Measurements from ENCODE around the gene PPP6R2.
"Not testable (repeated sequence)": the region's sequence is repeated elsewhere in the genome, so short reads cannot be mapped to it uniquely, and the experiment has no call there.

The PPP6R2 gene

DNA sequence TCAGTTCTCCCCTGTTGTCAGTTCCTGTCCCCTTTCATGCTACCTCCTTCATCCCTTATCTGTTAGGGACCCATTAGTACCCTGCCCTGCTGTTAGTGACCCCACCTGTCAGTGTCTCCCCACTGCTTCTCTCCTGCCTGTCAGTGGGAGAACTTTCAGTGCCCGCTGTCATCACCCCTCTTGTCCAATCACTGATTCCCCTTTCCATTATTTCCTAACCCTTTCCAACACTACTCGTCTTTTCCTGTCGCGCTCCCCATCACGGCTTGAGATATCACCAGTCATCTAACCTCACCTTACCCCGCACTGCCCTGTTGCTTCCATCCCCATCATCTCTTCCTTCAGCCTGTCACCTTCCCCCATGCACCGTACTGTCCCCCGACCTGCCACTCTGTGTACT lies 4.0 kb downstream of the PPP6R2 start:
- DNase-seq, result no peak

DNA sequence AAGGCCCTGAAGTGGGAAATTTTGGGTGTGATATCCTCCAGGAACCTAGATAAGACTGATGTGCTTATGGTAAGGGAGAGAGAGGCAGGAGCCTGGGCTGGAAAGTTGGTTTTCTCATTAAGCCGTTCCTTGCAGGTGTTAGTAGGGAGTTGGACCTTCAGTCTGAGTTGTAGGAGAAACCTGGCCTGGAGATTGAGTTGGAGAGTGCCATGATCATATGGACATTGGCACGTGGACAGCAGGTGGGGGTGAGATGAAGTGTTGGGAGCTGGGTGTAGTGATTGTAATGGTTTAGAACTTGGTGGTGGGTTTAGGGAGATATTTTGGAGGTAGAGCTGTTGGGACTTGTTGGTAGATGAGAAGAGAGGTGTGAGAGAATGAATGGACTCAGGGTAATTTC lies 4.9 kb downstream of the PPP6R2 start:
- DNase-seq, result no peak

DNA sequence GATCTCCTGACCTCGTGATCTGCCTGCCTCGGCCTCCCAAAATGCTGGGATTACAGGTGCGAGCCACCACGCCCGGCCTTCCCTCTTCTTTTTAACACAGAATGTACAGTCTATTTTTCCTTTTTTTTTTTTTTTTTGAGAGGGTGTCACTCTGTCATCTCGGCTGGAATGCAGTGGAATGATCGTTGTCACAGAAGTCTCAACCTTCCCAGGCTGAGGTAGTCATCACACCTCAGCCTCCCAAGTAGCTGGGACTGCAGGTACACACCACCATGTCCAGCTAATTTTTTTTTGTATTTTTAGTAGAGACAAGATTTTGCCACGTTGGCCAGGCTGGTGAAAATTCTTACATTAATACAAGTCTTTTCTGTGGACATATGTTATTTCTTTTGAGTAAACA lies 13.1 kb downstream of the PPP6R2 start:
- DNase-seq, result no peak

DNA sequence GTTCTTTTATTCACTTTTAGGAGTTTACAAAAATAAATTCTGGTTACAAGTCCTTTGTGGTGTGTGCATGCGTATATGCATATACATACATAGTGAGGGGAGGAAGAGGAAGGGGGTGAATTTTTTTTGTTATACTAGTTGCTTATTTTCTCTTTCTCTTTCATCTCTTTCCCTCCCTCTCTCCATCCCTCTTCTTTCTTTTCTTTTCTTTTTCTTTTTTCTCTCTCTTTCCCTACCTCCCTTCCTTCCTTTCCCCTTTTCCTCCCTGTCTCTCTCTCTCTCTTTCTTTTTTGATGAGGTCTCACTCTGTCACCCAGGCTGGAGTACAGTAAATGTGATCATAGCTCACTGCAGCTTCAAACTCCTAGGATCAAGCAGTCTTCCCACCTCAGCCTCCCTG lies 14.1 kb downstream of the PPP6R2 start:
- no peak for DNase-seq

DNA sequence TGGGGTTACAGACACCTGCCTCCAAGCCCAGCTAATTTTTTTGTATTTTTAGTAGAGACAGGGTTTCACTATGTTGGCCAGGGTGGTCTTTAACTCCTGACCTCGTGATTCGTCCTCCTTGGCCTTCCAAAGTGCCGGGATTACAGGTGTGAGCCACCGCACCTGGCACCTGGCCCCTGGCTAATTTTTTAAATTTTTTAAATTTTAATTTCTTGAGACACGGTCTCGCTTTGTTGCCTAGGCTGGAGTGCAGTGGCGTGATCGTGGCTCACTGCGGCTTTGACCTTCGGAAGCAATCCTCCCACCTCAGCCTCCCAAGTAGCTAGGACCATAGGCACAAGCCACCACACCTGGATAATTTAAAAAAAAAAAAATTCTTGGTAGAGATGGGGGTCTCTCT lies 14.6 kb downstream of the PPP6R2 start:
- DNase-seq, result no peak

DNA sequence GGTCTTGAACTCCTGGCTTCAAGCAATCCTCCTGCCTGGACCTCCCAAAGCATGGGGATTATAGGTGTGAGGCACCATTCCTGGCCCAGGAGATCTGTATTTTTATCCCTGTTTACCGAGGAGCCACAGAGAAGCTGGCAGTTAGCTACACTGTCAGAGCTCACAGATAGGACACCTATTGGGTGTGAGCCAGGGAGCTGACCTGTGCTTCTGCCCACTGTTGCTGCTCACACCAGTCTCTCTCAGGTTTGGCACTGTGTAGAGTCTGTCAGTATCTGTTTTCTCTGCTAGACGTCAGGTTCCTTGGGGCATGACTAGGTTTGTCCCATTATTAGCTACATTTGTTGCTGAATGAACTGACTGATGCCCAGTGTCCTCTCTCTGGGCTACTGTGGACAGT lies 17.5 kb downstream of the PPP6R2 start:
- no peak for DNase-seq

DNA sequence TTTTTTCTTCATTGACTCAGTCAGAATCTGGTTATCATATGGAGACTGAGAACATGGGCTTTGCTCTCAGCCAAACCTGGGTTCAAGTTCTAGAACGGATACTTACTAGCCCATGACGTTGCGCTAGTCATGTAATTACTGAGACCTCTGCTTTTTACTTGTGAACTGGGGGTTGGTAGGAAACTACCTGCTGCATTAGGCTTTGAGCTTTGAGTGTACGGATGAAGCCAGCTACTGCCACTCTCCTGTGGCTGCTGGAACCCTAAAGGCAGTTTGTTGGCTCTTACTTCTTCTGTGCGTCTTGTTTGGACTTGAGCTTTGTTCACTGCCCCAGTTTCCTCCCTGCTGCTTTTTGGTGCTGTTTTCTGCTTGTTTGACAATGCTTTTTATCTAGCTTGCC lies 18.1 kb downstream of the PPP6R2 start:
- DNase-seq, result no peak

DNA sequence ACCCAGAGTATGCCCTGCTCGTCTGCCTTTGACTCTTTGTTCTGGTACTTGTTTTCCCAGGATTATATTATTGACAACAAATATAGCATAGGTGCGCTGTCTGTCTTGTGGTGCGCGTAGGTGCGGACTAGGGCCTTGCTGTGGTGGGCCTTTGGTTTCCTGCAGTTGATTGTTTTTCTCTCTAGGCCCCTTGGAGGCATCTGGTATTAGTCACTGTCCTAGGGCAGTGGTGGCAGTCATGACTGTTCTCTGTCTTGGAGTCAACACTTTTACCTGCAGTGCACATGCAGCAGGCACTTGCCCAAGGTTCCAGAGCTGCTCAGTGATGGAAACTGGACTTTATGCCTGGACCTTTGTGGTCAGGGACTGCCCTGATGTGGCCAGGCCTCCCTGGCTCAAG lies 18.6 kb downstream of the PPP6R2 start:
- no peak for DNase-seq

DNA sequence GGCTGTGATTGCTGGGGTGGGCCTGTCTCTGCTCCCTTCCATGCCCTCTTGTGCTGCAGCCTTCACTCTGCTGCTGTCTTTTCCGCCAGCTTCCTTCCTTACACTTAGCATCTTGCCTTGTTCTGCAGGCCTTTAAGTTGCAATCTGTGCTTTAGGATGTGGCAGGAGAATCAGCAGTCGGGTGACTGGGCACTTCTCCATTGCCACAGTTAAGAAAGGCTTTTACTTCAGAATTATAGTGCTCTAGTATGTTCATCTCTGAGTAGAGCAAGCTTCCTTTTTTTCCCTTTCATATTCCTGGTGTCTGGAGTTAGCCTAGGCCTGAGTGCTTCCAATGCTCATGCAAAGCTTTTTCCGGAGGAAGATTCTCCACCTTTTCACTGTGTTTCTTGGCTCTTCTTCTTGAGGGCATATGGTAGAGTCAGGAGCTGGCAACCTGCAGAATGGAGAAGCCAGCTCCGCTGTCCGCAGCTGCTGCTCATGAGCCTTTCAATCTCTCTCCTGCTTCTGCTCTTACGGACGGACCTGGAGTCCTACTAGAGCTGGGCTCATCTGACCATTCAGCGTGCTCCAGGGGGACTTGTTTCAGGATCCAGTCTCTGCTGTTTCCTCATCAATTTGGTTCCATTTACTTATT lies 20.2 kb downstream of the PPP6R2 start:
- no peak for DNase-seq

DNA sequence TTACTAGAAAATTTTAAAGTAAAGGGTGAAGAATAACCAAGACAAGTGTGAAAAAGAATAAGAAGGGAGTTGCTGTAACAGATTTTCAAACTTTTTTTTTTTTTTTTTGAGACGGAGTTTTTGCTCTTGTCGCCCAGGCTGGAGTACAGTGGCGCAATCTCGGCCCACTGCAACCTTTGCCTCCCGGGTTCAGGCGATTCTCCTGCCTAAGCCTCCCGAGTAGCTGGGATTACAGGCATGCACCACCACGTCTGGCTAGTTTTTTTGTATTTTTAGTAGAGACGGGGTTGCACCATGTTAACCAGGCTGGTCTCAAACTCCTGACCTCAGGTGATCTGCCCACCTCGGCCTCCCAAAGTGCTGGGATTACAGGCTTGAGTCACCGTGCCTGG lies 20.7 kb downstream of the PPP6R2 start:
- DNase-seq, result not testable (repeated sequence)

DNA sequence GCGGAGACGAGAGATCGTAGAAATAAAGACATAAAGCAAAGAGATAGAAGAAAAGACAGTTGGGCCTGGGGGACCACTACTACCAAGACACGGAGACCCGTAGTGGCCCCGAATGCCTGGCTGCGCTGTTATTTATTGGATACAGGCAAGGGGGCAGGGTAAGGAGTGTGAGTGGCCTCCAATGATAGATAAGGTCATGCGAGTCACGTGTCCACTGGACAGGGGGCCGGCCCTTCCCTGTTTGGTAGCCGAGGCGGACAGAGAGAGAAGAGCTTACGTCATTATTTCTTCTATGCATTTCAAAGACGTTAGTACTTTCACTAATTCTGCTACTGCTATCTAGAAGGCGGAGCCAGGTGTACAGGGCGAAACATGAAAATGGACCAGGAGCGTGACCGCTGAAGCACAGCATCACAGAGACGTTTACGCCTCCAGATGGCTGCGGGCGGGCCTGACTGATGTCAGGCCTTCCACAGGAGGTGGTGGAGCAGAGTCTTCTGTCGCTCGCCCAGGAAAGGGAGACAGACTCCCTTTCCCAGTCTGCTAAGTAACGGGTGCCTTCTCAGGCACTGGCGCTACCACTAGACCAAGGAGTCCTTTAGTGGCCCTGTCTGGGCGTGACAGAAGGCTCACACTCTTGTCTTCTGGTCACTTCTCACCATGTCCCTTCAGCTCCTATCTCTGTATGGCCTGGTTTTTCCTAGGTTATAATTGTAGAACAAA lies 24.8 kb downstream of the PPP6R2 start:
- no peak for DNase-seq

DNA sequence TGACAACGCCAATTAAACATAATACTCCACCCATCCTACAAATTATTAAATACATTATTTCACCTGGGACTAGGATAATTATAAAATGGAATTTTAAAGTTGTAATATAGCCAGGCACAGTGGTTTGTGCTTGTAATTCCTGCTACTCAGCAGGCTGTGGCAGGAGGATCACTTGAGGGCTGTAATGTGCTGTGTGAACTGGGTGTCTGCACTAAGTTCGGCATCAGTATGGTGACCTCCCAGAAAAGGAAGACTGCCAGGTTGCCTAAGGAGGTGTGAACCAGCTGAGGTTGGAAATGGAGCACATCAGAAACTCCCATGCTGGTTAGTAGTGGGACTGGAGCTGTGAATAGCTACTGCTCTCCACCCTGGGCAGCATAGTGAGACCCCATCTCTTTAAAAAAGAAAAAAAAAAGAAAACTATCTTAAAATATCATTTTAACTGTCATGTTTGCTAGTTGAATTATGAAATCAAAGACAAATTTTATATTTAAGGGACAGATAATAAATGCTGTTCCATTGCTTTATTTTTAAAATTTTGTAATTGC lies 28.0 kb downstream of the PPP6R2 start:
- DNase-seq, result no peak

DNA sequence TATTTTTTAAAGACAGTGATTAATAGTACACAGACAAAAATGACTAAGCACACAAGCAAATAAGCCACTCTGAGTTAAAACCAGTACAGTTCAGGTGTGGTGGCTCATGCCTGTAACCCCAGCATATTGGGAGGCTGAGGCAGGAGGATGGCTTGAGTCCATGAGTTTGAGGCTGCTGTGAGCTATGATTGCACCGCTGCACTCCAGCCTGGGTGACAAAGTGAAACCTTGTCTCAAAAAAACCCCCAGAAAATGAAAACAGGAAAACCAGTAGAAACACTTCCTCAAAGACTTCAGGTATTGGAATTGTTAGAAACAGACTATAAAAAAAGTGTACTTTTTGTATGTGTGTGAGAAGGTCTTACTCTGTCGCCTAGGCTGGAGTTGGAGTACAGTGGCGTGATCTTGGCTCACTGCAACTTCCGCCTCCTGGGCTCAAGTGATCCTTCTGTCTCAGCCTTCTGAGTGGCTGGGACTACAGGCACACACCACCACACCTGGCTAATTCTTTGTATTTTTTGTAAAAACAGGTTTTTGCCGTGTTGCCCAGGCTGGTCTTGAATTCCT lies 33.0 kb downstream of the PPP6R2 start:
- DNase-seq, result no peak

DNA sequence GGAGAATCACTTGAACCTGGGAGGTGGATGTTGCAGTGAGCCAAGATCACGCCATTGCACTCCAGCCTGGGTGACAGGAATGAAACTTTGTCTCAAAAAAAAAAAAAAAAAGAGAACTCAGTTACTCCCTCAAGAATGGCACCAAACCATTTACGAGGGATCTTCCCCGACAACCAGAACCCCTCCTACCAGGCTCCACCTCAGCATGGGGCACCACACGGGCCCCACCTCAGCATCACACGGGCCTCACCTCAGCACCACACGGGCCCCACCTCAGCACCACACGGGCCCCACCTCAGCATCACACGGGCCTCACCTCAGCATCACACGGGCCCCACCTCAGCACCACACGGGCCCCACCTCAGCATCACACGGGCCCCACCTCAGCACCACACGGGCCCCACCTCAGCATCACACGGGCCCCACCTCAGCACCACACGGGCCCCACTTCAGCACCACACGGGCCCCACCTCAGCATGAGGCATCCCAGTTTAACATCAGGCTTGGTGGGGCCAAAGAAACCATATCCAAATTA lies 38.0 kb downstream of the PPP6R2 start:
- not testable (repeated sequence) for DNase-seq

DNA sequence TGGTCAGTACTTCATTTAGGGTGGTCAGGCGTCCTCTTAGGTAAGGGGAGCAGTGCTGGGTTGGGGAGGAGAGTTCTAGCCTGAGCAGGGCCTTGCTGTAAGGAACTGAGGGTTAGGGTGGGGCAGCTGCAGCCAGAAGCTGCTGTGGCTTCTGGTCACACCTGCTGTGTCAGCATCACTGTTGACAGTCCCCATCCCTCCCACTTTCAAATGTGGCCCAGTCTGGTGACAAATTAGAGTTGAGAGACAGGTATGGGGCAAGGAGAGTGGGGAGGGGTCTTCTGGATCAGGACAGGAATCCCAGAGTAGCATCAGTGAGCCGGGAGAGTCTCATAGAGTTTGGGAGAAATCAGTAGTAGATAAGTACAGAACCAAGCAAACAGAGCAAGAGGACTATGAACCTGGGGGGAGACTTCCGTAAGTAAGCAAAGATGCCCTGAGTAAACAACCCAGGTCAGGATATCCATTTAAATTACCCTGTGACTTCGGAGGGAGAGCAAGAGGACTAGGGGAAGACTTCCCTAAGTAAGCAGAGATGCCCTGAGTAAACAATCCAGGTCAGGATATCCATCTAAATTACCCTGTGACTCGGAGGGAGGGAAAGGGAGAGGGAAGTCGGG lies 53.7 kb downstream of the PPP6R2 start:
- no peak for DNase-seq

DNA sequence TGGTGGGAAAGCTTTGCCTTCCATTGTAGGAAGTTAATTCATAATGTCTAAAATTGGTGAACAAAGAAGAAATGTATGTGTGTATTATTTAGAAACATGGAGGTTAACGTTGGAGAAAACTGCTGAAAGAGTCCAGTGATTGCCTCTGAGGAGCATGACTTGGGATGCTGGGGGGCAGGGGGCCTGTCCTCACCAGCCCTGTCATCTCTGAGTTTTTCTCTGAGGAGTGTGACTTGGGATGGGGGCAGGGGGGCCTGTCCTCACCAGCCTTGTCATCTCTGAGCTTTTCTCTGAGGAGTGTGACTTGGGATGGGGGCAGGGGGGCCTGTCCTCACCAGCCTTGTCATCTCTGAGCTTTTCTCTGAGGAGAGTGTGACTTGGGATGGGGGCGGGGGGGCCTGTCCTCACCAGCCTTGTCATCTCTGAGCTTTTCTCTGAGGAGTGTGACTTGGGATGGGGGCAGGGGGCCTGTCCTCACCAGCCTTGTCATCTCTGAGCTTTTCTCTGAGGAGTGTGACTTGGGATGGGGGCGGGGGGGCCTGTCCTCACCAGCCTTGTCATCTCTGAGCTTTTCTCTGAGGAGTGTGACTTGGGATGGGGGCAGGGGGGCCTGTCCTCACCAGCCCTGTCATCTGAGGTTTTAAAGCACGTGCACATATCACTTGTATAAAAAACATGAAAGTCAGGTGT lies 54.4 kb downstream of the PPP6R2 start:
- DNase-seq, result not testable (repeated sequence)

DNA sequence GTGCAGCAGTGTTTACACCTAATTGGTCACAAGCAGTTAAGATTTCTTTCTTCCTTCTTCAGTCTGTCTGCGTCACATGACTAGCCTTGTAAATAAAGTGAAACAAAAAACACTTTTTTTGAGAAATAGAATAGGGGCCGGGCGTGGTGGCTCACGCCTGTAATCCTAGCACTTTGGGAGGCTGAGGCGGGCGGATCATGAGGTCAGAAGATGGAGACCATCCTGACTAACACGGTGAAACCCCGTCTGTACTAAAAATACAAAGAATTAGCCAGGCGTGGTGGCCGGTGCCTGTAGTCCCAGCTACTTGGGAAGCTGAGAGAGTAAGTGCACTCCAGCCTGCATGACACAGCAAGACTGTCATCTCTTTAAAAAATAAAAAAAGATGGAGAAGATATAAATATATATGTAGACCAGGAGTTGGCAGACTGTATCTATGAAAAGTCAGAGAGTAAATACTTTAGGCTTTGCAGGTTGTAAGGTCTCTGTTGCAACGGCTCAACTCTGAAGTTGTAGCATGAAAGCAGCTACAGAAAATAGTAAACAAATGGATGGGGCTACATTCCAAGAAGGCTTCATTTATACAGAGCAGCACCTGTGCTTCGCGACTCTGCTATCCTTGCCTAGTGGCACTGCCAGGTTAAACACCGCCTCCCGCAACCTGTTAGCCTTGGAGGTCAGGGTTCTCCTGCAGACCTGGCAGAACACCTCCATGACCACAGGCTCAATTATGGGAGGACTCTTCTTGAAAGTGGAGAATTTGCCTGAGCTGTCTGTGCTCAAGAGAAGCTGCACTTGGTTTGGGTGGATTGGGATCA lies 55.9 kb downstream of the PPP6R2 start:
- DNase-seq, result no peak

DNA sequence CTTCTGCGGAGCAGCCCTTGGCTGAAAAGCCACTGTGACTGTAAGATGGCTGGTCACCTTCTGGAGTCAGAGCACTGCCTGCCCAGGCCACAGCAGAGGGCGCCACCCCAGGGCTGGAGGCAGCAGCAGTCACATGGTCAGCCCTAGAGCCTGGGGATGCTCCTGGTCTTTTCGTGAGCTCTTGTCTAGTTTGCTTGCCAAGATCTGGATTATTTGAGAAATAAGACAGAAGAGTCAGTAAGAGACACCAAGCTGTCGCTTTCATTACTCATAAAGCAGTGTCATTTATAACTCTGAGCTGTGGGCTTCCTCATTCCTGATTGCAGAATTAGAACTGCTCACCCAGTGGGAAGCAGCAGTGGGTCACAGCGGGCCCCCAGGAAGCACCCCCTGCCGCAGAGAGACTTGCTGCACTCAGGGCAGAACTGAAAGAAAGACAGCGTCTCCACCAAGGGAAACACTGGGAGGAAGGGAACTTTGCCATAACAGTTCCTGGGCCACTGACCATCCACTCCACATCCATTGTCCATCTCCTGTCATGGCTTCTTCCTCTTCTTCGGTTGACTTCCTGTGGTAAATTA lies 56.7 kb downstream of the PPP6R2 start:
- no peak for DNase-seq

DNA sequence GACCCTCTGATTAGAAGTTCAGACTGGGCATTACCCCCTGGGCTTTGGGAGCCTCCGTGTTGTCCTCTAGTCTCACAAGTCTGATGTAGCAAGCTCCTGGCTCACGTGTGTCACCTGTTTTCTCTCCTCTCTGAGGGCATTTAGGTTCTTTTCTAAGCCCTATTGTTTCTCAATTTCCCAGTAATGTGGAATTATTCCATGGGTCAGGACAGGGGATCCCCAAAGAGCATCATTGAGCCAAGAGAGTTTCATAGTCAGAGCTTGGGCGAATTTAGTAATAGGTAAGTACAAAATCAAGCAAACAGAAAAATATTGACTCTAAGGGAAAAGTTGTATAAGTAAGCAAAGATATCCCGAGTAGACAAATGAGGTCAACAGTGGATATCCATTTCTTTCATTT lies 57.3 kb downstream of the PPP6R2 start:
- DNase-seq, result no peak

DNA sequence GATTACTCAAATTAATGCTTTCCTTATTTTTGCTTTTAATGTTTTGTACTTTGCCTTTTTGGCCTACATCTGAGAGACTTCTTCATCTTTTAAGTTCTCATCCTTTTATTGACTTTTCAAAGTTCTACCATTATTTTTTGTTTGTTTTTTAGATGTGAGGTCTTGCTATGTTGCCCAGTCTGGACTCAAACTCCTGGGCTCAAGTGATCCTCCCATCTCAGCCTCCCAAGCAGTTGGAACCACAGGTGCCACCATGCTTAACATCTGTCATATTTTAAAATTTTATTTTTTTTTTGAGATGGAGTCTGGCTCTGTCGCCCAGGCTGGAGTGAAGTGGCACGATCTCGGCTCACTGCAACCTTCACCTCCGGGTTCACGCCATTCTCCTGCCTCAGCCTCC lies 57.8 kb downstream of the PPP6R2 start:
- no peak for DNase-seq

DNA sequence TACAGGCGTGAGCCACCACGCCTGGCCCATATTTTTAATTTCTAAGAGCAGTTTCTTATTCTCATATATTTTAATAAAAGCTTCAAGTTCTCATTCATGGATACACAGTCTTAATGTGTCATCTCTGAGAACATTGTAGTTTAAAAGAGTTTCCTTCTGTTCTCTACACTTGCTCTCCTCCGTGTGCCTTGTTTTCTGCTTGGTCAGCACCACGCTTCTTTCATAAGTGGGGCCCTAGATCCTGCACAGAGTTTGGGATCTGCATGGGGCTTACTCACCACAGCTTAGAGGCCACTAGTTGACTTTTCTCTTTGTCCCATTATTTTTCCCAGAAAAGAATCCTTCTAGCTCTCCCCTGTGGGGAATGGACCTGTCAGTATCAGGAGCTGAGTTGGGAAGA lies 58.8 kb downstream of the PPP6R2 start:
- no peak for DNase-seq

DNA sequence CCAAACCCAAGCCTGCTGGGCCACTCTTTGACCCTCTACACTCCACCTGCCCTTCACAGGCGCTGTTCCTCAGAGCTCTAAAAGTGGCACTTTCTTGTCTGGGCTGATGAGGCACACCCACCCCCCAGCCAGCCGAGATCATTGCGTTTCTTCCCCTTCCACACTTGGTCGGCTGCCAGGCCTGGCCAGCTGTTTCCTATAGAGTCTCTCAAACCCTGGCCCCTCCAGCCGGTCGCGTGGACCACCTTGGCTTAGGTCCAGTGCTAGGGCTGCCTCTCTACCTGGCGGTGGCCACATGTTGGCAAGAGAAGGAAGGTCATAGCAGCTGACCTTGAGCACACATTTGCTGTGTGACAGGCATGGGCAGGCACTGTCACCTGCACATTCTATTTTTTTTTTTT lies 60.6 kb downstream of the PPP6R2 start:
- no peak for DNase-seq

Data from activated CD4-positive, alpha-beta T cell treated with anti-CD3 and anti-CD28 coated beads for 1 hour (primary cell).